VCaP (cell line): ENCODE results near the gene MAP4.

Source experiments
- H3K27ac ChIP-seq: fragments of 450-650 bp; 2 replicates; pipeline ENCODE4 v1.5.1; 2017
- CTCF ChIP-seq: fragments of 450-650 bp; conservative IDR thresholded peaks from 2 replicates; pipeline ENCODE4 v1.5.1; 2017; ENCODE audit warnings: mild to moderate bottlenecking, moderate library complexity

MAP4 gene

GRCh38 chr3:47996440-47996839, 19.8 kb downstream of the MAP4 start:
- H3K27ac ChIP-seq = no peak overlapping the region
- no peak for TF ChIP-seq CTCF

GRCh38 chr3:47994180-47994579, 22.0 kb downstream of the MAP4 start:
- no peak for TF ChIP-seq CTCF
- no peak overlapping the region for H3K27ac ChIP-seq

GRCh38 chr3:47991341-47991740, 24.9 kb downstream of the MAP4 start:
- TF ChIP-seq CTCF = no peak
- H3K27ac ChIP-seq = no peak overlapping the region

- peak overlapping the region; percentile 12; the same call in 1 of the 2 replicates for H3K27ac ChIP-seq
- TF ChIP-seq CTCF = peak; percentile 97
Measured at GRCh38 chr3:47989981-47990440, 26.2 kb downstream of the MAP4 start.

GRCh38 chr3:47985381-47985780, 30.8 kb downstream of the MAP4 start:
- no peak for TF ChIP-seq CTCF
- peak overlapping the region; percentile 83 for H3K27ac ChIP-seq

- TF ChIP-seq CTCF = no peak
- peak overlapping the region; percentile 83 for H3K27ac ChIP-seq
Measured at GRCh38 chr3:47984075-47984728, 32.0 kb downstream of the MAP4 start.

- H3K27ac ChIP-seq = peak overlapping the region; percentile 58
- TF ChIP-seq CTCF = no peak
Measured at GRCh38 chr3:47980795-47981194, 35.4 kb downstream of the MAP4 start.
